Activated CD4-positive, alpha-beta memory T cell treated with anti-CD3 and anti-CD28 coated beads, Interleukin-2, amount 10 ng/mL, durations not matched to agents 7 days and 5 days (primary cell): Measurements from ENCODE around the gene JMJD1C. TPM values are rescaled to one million over a fixed set of nuclear protein-coding genes. Genes with fewer than 3 reads are reported as not detected.

Experiments used
- CTCF ChIA-PET: fragments of 350-600 bp; sonication (Branson Sonifier 250); formaldehyde crosslinking; loops from one replicate; lab custom pipeline; 2021; ENCODE audit warnings: antibody characterized with exemption, inconsistent platforms; lab: Charles Lee
- POLR2A ChIA-PET: fragments of 350-600 bp; sonication (Branson Sonifier 250); formaldehyde crosslinking; loops from one replicate; lab custom pipeline; 2021; ENCODE audit warnings: antibody characterized with exemption; lab: Charles Lee
- DNase-seq: peaks from one replicate; pipeline ENCODE4 v3.0.0-alpha.2; 2020
- H3K27ac Mint-ChIP-seq: one replicate; pipeline ENCODE4 v1.8.0; 2021; ENCODE audit warnings: mild to moderate bottlenecking, mixed read lengths
- H3K27me3 Mint-ChIP-seq: one replicate; pipeline ENCODE4 v1.8.0; 2021; ENCODE audit warnings: mixed read lengths
- H3K36me3 Mint-ChIP-seq: one replicate; pipeline ENCODE4 v1.8.0; 2021; ENCODE audit warnings: low read depth, mixed read lengths
- H3K4me1 Mint-ChIP-seq: one replicate; pipeline ENCODE4 v1.8.0; 2021; ENCODE audit warnings: mixed read lengths
- H3K4me3 Mint-ChIP-seq: one replicate; pipeline ENCODE4 v1.8.0; 2021; ENCODE audit warnings: mild to moderate bottlenecking, mixed read lengths
- H3K9me3 Mint-ChIP-seq: one replicate; pipeline ENCODE4 v1.8.0; 2021; ENCODE audit warnings: mixed read lengths
- total RNA-seq, 2 experiments: library from RNA; stranded (reverse); gene quantifications; one replicate each; pipeline ENCODE4 v1.2.3, GENCODE V29; 2021

The JMJD1C gene
- total RNA-seq, 2 experiments from 2014 or later, result 65.6 to 66.8 TPM

DNA sequence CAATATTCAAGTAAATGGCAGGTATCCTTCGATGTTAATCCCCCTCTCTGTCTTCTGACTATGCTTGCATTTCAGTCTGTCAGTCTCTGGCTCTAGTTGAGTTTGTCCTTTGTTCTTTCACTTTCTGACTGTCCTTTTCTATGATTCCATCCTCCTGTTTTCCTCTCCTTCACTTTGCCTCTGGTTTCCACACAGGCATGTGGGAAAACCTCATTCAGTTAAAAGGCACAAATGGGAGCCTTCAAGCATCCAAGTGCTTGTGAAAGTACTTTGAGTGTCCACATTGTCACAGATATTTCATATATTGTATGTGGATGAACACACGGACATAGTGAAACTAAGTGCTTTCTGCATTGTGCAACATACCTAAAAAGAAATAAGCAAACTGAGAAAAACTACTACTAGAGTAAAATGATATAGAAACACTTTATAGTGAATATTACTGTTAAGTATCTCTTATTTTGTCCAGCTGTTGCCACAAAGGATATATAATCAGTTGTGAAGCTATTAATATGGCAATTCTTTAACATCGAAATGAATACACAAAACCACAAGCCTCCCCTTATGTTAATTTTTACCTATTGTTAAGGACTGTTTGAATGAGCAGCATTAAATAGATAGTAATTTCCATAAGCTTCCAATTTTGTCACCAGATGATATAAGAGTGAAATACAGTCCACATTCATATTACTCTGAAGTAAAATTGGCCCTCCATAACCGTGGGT lies 260.9 kb downstream of the JMJD1C start:
- peaks cover 42% of the 10 kb centered on the region for H3K36me3 Mint-ChIP-seq
- POLR2A ChIA-PET, result interaction anchor here (4.1 kb wide), 1 partner anchor 63 kb away, joined by 24 read pairs; no protein-coding TSS in a partner anchor
- H3K27me3 Mint-ChIP-seq, result no peaks in the 10 kb centered on the region
- peak overlapping the region; percentile 79 for H3K27ac Mint-ChIP-seq
- no peak for DNase-seq
- peak overlapping the region; percentile 79 for H3K4me3 Mint-ChIP-seq
- H3K9me3 Mint-ChIP-seq, result no peaks in the 10 kb centered on the region
- H3K4me1 Mint-ChIP-seq, result peaks cover 49% of the 10 kb centered on the region
- CTCF ChIA-PET, result interaction anchor here (0.6 to 1.6 kb wide), 3 partner anchors 11 to 188 kb away, joined by 3 to 8 read pairs (median 4); no protein-coding TSS in a partner anchor

DNA sequence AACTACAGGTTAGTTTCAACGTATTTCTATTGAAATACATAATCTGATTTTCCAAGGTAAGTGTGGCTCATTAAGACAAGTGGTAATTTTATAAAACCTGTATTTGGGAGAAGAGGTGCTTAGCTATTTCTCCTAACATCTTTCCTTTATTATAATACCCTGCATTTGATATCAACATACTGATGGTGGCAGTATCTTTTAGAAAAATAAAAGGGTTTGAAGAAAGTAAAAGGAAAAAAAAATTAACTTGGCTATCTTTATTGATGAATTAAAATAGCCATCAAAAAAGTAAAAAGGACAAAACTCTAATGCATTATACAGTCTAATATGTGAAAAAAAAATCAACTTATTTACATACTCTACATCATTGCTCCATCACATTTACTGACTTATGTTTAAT lies 264.7 kb downstream of the JMJD1C start:
- peaks cover 46% of the 10 kb centered on the region for H3K36me3 Mint-ChIP-seq
- no peaks in the 10 kb centered on the region for H3K9me3 Mint-ChIP-seq
- H3K27me3 Mint-ChIP-seq, result no peaks in the 10 kb centered on the region
- H3K4me3 Mint-ChIP-seq, result no peak overlapping the region
- DNase-seq, result no peak
- H3K27ac Mint-ChIP-seq, result no peak overlapping the region
- CTCF ChIA-PET, result interaction anchor here (2.6 kb wide), 1 partner anchor 428 kb away, joined by 5 read pairs; no protein-coding TSS in a partner anchor
- POLR2A ChIA-PET, result interaction anchor here (3.4 kb wide), 1 partner anchor 68 kb away, joined by 10 read pairs; no protein-coding TSS in a partner anchor
- peaks cover 21% of the 10 kb centered on the region for H3K4me1 Mint-ChIP-seq

DNA sequence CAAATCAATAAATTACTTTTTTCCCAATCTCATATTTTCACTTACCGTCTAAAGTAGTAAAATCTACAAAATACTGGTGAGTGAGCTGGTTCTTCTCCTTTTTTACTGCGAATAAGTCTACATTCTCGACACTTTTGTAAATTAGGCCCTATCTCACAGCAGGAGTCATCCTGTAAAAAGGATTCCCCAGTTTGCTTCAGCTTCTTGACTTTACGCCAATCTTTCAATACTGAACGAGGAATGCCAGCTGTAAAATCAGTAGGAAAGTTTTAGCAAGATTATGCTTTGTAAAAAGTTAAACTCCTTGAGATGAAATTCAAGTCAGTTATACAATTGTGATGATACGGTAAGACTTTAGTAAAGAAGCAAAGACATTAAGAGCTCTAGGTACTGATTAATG lies 265.3 kb downstream of the JMJD1C start:
- H3K27ac Mint-ChIP-seq, result no peak overlapping the region
- no peak for DNase-seq
- H3K4me1 Mint-ChIP-seq, result peaks cover 14% of the 10 kb centered on the region
- H3K4me3 Mint-ChIP-seq, result no peak overlapping the region
- no peaks in the 10 kb centered on the region for H3K9me3 Mint-ChIP-seq
- ChIA-PET POLR2A (interaction anchor here (3.4 kb wide), 1 partner anchor 68 kb away, joined by 10 read pairs; no protein-coding TSS in a partner anchor), CTCF (interaction anchor here (2.6 kb wide), 1 partner anchor 428 kb away, joined by 5 read pairs; no protein-coding TSS in a partner anchor)
- no peaks in the 10 kb centered on the region for H3K27me3 Mint-ChIP-seq
- H3K36me3 Mint-ChIP-seq, result peaks cover 48% of the 10 kb centered on the region

DNA sequence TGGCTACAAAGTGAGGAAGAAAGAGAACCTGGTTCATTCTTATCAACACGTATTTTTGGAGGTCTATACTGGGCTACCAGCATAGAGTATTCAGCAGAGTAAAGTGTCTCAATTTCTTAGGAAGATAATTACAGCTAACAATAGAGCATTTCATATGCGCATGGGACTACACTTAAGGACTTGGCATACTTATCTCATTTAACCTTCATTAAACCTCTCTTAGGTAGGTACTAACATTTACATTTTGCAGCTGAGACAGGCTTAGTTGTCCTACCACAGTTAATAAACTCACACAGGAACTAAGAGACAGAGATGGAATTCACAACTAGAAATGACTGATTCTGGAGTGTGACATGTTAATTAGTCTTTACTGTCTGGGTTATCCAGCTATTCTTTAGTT lies 266.1 kb downstream of the JMJD1C start:
- no peak overlapping the region for H3K27ac Mint-ChIP-seq
- no peak for DNase-seq
- H3K27me3 Mint-ChIP-seq, result no peaks in the 10 kb centered on the region
- H3K4me3 Mint-ChIP-seq, result no peak overlapping the region
- H3K36me3 Mint-ChIP-seq, result peaks cover 46% of the 10 kb centered on the region
- no peaks in the 10 kb centered on the region for H3K9me3 Mint-ChIP-seq
- H3K4me1 Mint-ChIP-seq, result peaks cover 7% of the 10 kb centered on the region
- CTCF ChIA-PET, result no interaction called here
- POLR2A ChIA-PET, result interaction anchor here (0.6 to 3.4 kb wide), 2 partner anchors 20 to 69 kb away, joined by 5 to 10 read pairs; no protein-coding TSS in a partner anchor

DNA sequence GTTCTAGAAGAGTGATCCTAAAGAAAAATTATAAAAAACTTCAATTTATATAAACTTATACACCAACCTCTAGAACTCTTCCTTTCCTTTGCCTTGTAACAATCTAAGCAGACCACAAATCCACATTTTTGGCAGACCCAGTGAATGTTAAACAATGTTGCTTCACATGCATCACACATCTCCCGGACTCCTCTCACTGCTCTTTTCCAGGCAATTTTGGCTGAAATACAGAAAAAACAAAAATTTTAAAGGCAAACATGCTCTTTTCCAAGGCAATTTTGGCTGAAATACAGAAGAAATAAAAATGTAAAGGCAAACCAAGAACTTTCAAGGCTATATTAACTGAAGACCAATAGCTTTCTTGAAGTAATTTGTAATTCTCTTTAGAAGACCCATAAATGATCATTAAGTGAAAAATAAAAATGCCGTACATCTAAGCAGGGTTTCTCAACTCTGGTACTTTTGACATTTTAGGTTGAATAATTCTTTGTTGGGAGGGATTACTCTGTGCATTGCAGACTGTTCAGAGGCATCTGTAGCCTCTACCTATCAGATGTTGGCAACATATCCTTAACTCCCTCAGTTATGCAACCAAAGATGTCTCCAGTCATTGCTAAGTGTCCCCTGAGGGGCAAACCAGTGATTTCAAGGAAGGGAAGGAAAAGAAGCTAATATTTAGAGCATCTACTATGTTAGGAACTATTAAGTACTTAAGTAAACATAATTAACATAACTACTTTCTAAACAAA lies 268.3 kb downstream of the JMJD1C start:
- no peak overlapping the region for H3K27ac Mint-ChIP-seq
- POLR2A ChIA-PET, result no interaction called here
- no peaks in the 10 kb centered on the region for H3K4me1 Mint-ChIP-seq
- no peaks in the 10 kb centered on the region for H3K27me3 Mint-ChIP-seq
- H3K36me3 Mint-ChIP-seq, result peaks cover 61% of the 10 kb centered on the region
- CTCF ChIA-PET, result no interaction called here
- H3K4me3 Mint-ChIP-seq, result no peak overlapping the region
- no peaks in the 10 kb centered on the region for H3K9me3 Mint-ChIP-seq
- no peak for DNase-seq

DNA sequence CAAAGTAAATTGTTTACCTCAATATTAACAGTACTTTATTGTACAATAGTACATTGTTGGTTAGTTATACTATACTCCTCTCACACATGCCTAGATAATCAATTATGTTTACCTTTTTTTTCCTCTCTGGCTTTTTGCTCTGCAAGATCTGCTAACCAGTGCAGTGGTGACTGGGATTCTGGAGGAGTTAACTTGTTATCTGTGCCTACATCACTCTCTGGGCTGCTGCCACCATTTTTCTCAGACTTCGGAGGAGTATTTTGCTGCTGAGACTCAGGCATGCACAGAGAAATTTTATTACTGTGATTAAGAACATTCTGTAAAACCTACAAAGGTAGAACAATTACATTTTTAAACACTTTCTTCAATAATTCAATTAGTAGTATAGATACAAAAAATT lies 273.0 kb downstream of the JMJD1C start:
- H3K27ac Mint-ChIP-seq, result no peak overlapping the region
- CTCF ChIA-PET, result no interaction called here
- H3K4me3 Mint-ChIP-seq, result no peak overlapping the region

DNA sequence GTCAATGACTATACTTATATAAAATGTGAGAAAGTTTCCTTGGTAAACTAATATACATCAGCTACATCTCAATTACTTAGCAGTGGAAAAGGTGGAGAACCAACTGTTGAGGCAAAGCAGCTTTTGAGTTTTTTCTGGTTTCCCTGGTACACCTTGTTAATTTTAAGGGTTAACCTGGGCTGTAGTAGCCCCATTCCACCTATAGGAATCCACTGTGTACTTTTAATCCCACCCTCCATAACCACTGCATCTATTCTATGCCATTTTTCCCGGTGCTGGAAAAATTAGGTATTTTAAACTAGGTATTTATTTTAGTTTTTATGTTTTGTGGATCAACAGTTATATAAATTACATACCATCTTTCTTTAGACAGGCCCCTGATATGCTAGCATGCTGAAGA lies 290.2 kb downstream of the JMJD1C start:
- peak overlapping the region; percentile 36 for H3K27ac Mint-ChIP-seq
- H3K4me3 Mint-ChIP-seq, result no peak overlapping the region
- no peaks in the 10 kb centered on the region for H3K9me3 Mint-ChIP-seq
- no peaks in the 10 kb centered on the region for H3K27me3 Mint-ChIP-seq
- no peak for DNase-seq
- H3K36me3 Mint-ChIP-seq, result peaks cover 86% of the 10 kb centered on the region
- peaks cover 47% of the 10 kb centered on the region for H3K4me1 Mint-ChIP-seq
- CTCF ChIA-PET, result interaction anchor here (0.7 kb wide), 1 partner anchor 544 kb away, joined by 3 read pairs; no protein-coding TSS in a partner anchor
- POLR2A ChIA-PET, result no interaction called here

More for the DNA sequence above, 273.0 kb downstream of the JMJD1C start:
- POLR2A ChIA-PET, result no interaction called here
- H3K27me3 Mint-ChIP-seq, result no peaks in the 10 kb centered on the region
- peaks cover 71% of the 10 kb centered on the region for H3K36me3 Mint-ChIP-seq
- DNase-seq, result no peak
- H3K9me3 Mint-ChIP-seq, result no peaks in the 10 kb centered on the region
- H3K4me1 Mint-ChIP-seq, result no peaks in the 10 kb centered on the region

DNA sequence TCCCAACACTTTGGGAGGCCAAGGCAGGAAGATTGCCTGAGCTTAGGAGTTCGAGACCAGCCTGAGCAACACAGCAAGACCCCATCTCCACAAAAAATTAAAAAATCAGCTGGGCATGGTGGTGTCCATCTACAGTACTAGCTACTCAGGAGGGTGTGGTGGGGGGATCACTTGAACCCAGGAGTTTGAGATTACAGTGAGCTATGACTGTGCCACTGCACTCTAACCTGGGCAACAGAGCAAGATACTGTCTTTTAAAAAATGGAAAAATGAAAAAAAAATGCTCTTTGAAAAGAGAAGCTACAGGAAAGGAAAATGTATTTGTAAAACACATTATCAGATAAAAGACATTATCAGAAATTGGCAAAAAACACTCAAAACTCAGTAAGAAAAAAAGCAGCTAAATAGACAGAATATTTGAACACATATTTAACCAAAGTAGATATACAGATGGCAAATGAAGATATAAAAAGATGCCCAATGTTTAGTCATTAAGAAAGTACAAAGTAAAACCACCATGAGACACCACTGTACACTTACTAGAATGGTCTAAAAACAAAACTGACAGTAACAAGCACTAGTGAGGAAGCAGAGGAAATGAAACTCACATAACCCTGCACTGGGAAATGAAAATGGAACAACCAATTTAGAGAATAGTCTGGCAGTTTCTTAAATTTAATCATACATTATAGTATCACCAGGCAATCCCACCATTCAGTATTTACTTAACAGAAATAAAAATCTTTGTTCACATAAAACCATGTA lies 292.1 kb downstream of the JMJD1C start:
- Mint-ChIP-seq H3K4me3 (peak overlapping the region; percentile 5), H3K27me3 (no peaks in the 10 kb centered on the region), H3K36me3 (peaks cover 93% of the 10 kb centered on the region), H3K4me1 (peaks cover 63% of the 10 kb centered on the region), H3K9me3 (no peaks in the 10 kb centered on the region), H3K27ac (peak overlapping the region; percentile 86)
- ChIA-PET CTCF (interaction anchor here (0.9 to 1.4 kb wide), 5 partner anchors 17 to 546 kb away, joined by 3 to 5 read pairs (median 4); no protein-coding TSS in a partner anchor), POLR2A (interaction anchor here (0.9 to 1.6 kb wide), 8 partner anchors 33 to 546 kb away, joined by 3 to 12 read pairs (median 4); partner anchors contain the start of gene NRBF2)
- DNase-seq, result no peak

DNA sequence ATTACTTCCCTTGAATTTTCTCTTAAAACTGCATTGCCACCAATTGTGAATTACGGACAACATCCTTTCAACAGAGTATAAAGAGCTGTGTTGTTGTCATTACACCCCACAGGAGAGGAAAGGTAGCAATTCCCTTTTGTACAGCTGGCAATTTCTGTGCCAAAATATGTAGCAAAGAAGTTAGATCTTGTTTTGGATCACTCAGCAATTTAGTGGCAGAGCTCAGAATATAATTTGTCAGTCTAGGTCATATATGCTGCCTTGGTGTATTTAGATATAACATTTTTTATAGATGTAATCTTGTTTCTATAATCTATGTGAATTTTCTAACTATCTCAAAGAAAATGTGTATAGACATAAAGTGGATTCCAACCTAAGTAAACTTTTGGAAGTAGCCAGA lies 293.9 kb downstream of the JMJD1C start:
- CTCF ChIA-PET, result interaction anchor here (0.8 kb wide), 1 partner anchor 14 kb away, joined by 3 read pairs; no protein-coding TSS in a partner anchor
- Mint-ChIP-seq H3K4me3 (no peak overlapping the region), H3K9me3 (no peaks in the 10 kb centered on the region), H3K4me1 (peaks cover 65% of the 10 kb centered on the region), H3K27me3 (no peaks in the 10 kb centered on the region), H3K27ac (peak overlapping the region; percentile 45), H3K36me3 (peaks cover 83% of the 10 kb centered on the region)
- POLR2A ChIA-PET, result interaction anchor here (1.0 kb wide), 1 partner anchor 318 kb away, joined by 3 read pairs; no protein-coding TSS in a partner anchor
- DNase-seq, result no peak

DNA sequence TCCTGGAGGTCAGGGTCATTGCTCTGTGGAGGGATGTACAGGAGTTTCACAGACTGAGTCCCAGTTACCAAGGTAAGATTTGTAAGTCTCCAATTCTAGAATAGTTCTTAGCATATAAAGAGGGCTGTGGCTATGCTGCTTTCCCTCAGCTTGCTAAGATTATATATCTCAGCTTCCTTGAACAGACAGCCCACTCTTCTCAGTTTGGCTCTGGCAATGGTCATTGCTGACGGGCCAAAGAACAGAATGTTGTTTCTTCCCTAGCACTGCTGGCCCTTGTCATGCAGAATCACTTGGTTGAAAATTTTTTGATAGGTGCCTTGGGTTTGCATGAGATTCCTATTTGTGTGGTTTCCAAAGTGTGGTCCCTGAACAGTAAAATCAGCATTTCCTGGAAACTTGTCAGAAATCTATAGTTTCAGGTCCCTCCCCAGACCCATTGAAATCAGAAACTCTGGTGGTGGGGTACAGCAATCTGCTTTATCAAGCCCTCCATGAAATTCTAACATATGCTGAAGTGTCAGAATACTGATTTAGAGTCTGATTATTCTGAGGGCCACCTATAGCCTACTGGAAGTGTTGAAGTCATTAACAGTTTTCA lies 294.4 kb downstream of the JMJD1C start:
- no peak overlapping the region for H3K4me3 Mint-ChIP-seq
- CTCF ChIA-PET, result interaction anchor here (0.8 to 8.1 kb wide), 2 partner anchors 13 to 547 kb away, joined by 3 to 189 read pairs; no protein-coding TSS in a partner anchor

DNA sequence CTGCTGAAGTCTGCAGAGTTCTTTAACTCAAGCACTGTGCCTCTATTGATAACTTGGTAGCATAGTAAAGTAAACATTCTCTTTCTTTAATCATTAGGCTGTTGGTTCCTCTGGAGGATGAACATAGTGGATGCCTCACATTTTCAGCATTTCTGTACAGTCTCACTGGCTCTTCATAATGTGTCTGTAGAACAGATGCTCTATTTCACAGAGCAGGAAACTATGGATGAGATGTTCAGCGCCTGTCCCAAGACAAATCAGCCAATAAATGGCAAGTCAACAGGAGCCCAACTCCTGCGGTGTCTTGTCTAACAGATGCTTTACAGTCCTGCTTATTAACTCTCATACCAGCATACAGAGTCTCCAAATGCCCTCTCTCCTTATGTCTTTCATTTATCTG lies 296.2 kb downstream of the JMJD1C start:
- POLR2A ChIA-PET, result no interaction called here
- CTCF ChIA-PET, result interaction anchor here (1.1 to 8.1 kb wide), 2 partner anchors 86 to 549 kb away, joined by 3 to 189 read pairs; no protein-coding TSS in a partner anchor
- Mint-ChIP-seq H3K4me1 (peaks cover 64% of the 10 kb centered on the region), H3K27me3 (no peaks in the 10 kb centered on the region), H3K27ac (peak overlapping the region; percentile 28), H3K9me3 (no peaks in the 10 kb centered on the region), H3K4me3 (no peak overlapping the region), H3K36me3 (peaks cover 69% of the 10 kb centered on the region)
- DNase-seq, result no peak

More for the DNA sequence above, 294.4 kb downstream of the JMJD1C start:
- no peak for DNase-seq
- Mint-ChIP-seq H3K27me3 (no peaks in the 10 kb centered on the region), H3K27ac (peak overlapping the region; percentile 45), H3K4me1 (peaks cover 66% of the 10 kb centered on the region), H3K9me3 (no peaks in the 10 kb centered on the region), H3K36me3 (peaks cover 81% of the 10 kb centered on the region)
- POLR2A ChIA-PET, result interaction anchor here (0.9 to 1.0 kb wide), 3 partner anchors 38 to 459 kb away, joined by 3 read pairs; partner anchors contain the start of gene NRBF2
